HepG2 (cell line): Measurements from ENCODE around the gene MMUT.

ENCODE experiments used
- ETS1 ChIP-seq: sonication (generic); formaldehyde crosslinking; IDR thresholded peaks from 2 replicates; pipeline ENCODE4 v1.4.0; 2020; ENCODE audit warnings: missing genetic modification reagents
- ETV6 ChIP-seq: sonication (generic); formaldehyde crosslinking; conservative IDR thresholded peaks from 2 replicates; pipeline ENCODE4 v1.4.0; 2020; ENCODE audit warnings: missing genetic modification reagents
- KLF11 ChIP-seq: IDR thresholded peaks from 2 replicates; pipeline ENCODE4 v1.6.1; 2016; ENCODE audit warnings: missing compliant biosample characterization
- POLR2AphosphoS5 ChIP-seq: IDR thresholded peaks from 2 replicates; pipeline ENCODE4 v1.6.1; 2012; ENCODE audit warnings: low read depth, low read length

GRCh38 chr6:49468042-49468441 lies 5.0 kb upstream of the MMUT start:
- TF ChIP-seq ETS1 (CRISPR knock-in tag) (no peak), POLR2AphosphoS5 (no peak), ETV6 (CRISPR knock-in tag) (no peak), KLF11 (CRISPR knock-in tag) (no peak)
